Smooth muscle cell (in vitro differentiated cells): ENCODE results near the gene CCDC171. TPM values are rescaled to one million over a fixed set of nuclear protein-coding genes. Genes with fewer than 3 reads are reported as not detected.

ENCODE experiments used
- DNase-seq: peaks from one replicate; lab custom pipeline; 2025; ENCODE audit not compliant: unreplicated experiment; lab: John Stamatoyannopoulos, UW
- H2AFZ ChIP-seq: fragments of 200-600 bp; sonication (generic); 2 replicates; pipeline ENCODE4 v1.6.0; 2016; ENCODE audit warnings: antibody characterized with exemption, low read depth, mild to moderate bottlenecking
- H3F3A ChIP-seq: fragments of 200-600 bp; sonication (generic); 2 replicates; pipeline ENCODE4 v1.6.0; 2017; ENCODE audit warnings: antibody characterized with exemption, low read depth
- H3K27ac ChIP-seq: fragments of 200-600 bp; sonication (generic); 2 replicates; pipeline ENCODE4 v1.5.1; 2016; ENCODE audit warnings: low read depth, mild to moderate bottlenecking
- H3K27me3 ChIP-seq: fragments of 200-600 bp; sonication (generic); 2 replicates; pipeline ENCODE4 v1.6.1; 2016; ENCODE audit warnings: low read depth, mild to moderate bottlenecking
- H3K36me3 ChIP-seq: fragments of 200-600 bp; sonication (generic); 2 replicates; pipeline ENCODE4 v1.5.1; 2016; ENCODE audit warnings: low read depth
- H3K4me1 ChIP-seq: fragments of 200-600 bp; sonication (generic); 2 replicates; pipeline ENCODE4 v1.5.1; 2016; ENCODE audit warnings: low read depth
- H3K4me2 ChIP-seq: fragments of 200-600 bp; sonication (generic); 2 replicates; pipeline ENCODE4 v1.6.0; 2016; ENCODE audit warnings: mild to moderate bottlenecking
- H3K4me3 ChIP-seq: fragments of 200-600 bp; sonication (generic); 2 replicates; pipeline ENCODE4 v1.5.1; 2016; ENCODE audit warnings: mild to moderate bottlenecking
- H3K79me2 ChIP-seq: fragments of 200-600 bp; sonication (generic); 2 replicates; pipeline ENCODE4 v1.6.0; 2016; ENCODE audit warnings: low read depth, mild to moderate bottlenecking
- H3K9ac ChIP-seq: fragments of 200-600 bp; sonication (generic); 2 replicates; pipeline ENCODE4 v1.6.0; 2016; ENCODE audit warnings: low read depth
- H3K9me3 ChIP-seq: fragments of 200-600 bp; sonication (generic); replicated peaks from 2 replicates; pipeline ENCODE4 v1.5.1; 2016; ENCODE audit warnings: low read depth
- H4K20me1 ChIP-seq: fragments of 200-600 bp; sonication (generic); 2 replicates; pipeline ENCODE4 v1.6.0; 2016; ENCODE audit warnings: low read depth
- CTCF ChIP-seq: fragments of 200-600 bp; sonication (generic); IDR thresholded peaks from 2 replicates; pipeline ENCODE4 v1.5.1; 2017; ENCODE audit warnings: borderline replicate concordance, mild to moderate bottlenecking, antibody characterized with exemption; ENCODE audit not compliant: insufficient read depth, poor library complexity, severe bottlenecking
- WGBS: methylation state at CpG from one replicate; pipeline ENCODE4 v1.1.7; 2016; ENCODE audit warnings: low lambda C conversion rate; 5-methylcytosine and 5-hydroxymethylcytosine counted together
- polyA plus RNA-seq: library from polyadenylated mRNA; unstranded; fragments of >200 nt; fragmentation: Nextera tagmentation; extraction: Ambion mirVana; gene quantifications from 2 replicates; pipeline ENCODE4 v1.2.1, GENCODE V29; 2016
- total RNA-seq: library from RNA; depleted of rRNA; stranded (reverse); fragments of >200 nt; gene quantifications from 2 replicates; pipeline ENCODE4 v1.2.3, GENCODE V29; 2014

CCDC171 gene
- total and polyA plus RNA-seq, 2 experiments from 2014 or later: 0.46 to 2.3 TPM

- Histone ChIP-seq H2AFZ (no peak overlapping the region), H3K4me2 (no peak overlapping the region), H4K20me1 (no peaks in the 10 kb centered on the region), H3K9me3 (no peaks in the 10 kb centered on the region), H3F3A (no peaks in the 10 kb centered on the region), H3K27me3 (no peaks in the 10 kb centered on the region), H3K4me1 (no peaks in the 10 kb centered on the region), H3K9ac (no peak overlapping the region), H3K27ac (no peak overlapping the region), H3K36me3 (no peaks in the 10 kb centered on the region), H3K79me2 (no peaks in the 10 kb centered on the region), H3K4me3 (no peak overlapping the region)
- TF ChIP-seq CTCF: no peak
- DNase-seq: no peak
These were observed 117.4 kb downstream of the CCDC171 start for GRCh38 chr9:15670246-15670645.

GRCh38 chr9:15670894-15671293 is 118.1 kb downstream of the CCDC171 start:
- Histone ChIP-seq H3K9ac (no peak overlapping the region), H3K4me2 (no peak overlapping the region), H3K27me3 (no peaks in the 10 kb centered on the region), H4K20me1 (no peaks in the 10 kb centered on the region), H3K4me1 (no peaks in the 10 kb centered on the region), H3K36me3 (no peaks in the 10 kb centered on the region), H3K9me3 (no peaks in the 10 kb centered on the region), H3K4me3 (no peak overlapping the region), H3F3A (no peaks in the 10 kb centered on the region), H3K27ac (no peak overlapping the region), H2AFZ (no peak overlapping the region), H3K79me2 (no peaks in the 10 kb centered on the region)
- WGBS: 94% methylated on average over 7 of the region's 7 CpGs
- DNase-seq: no peak
- no peak for TF ChIP-seq CTCF

GRCh38 chr9:15693701-15694100 is 140.9 kb downstream of the CCDC171 start:
- no peak for DNase-seq
- no peak for TF ChIP-seq CTCF

GRCh38 chr9:15696979-15697378 is 144.1 kb downstream of the CCDC171 start:
- no peak overlapping the region for H2AFZ ChIP-seq
- no peaks in the 10 kb centered on the region for H3K4me1 ChIP-seq
- H4K20me1 ChIP-seq: no peaks in the 10 kb centered on the region
- H3K27me3 ChIP-seq: no peaks in the 10 kb centered on the region
- WGBS: 71% methylated on average over 1 of the region's 1 CpG
- no peaks in the 10 kb centered on the region for H3K79me2 ChIP-seq
- no peaks in the 10 kb centered on the region for H3K9me3 ChIP-seq
- no peak overlapping the region for H3K9ac ChIP-seq
- H3K36me3 ChIP-seq: no peaks in the 10 kb centered on the region
- no peaks in the 10 kb centered on the region for H3F3A ChIP-seq
- TF ChIP-seq CTCF: no peak
- no peak for DNase-seq
- no peak overlapping the region for H3K4me3 ChIP-seq
- H3K4me2 ChIP-seq: no peak overlapping the region
- no peak overlapping the region for H3K27ac ChIP-seq

More at GRCh38 chr9:15693701-15694100, 140.9 kb downstream of the CCDC171 start:
- H3K79me2 ChIP-seq: no peaks in the 10 kb centered on the region
- H3K4me2 ChIP-seq: no peak overlapping the region
- peaks cover 3% of the 10 kb centered on the region for H3K36me3 ChIP-seq
- no peak overlapping the region for H3K27ac ChIP-seq
- H3F3A ChIP-seq: no peaks in the 10 kb centered on the region
- H2AFZ ChIP-seq: no peak overlapping the region
- H3K9ac ChIP-seq: no peak overlapping the region
- H3K4me1 ChIP-seq: no peaks in the 10 kb centered on the region
- H4K20me1 ChIP-seq: no peaks in the 10 kb centered on the region
- no peaks in the 10 kb centered on the region for H3K27me3 ChIP-seq
- no peaks in the 10 kb centered on the region for H3K9me3 ChIP-seq
- H3K4me3 ChIP-seq: no peak overlapping the region
